Measurements from ENCODE around the gene HLCS.

HLCS gene

DNA sequence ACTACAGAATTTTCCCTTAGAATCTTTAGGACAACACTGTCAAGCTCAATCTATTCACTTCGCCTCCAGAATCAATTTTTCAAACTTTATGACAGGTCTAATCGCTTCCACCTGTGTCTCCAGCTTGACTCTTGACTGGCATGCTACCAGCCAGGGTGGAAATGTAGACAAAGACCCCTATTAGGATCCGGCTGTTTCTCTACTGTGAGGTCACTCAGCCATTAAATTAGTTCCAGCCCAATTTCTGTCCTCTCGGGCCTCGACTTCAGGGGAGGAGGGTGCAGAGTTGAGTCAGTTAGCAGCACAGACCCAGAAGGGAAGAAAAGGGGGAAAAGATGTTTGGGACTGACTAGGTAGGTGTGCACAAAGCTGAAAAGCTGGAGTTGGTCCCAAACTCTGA, 78.5 kb downstream of the HLCS start:
- H3K4me1 Mint-ChIP-seq = peaks cover 14% of the 10 kb centered on the region
- H3K27ac Mint-ChIP-seq = no peak overlapping the region
- no peak overlapping the region for H3K4me3 Mint-ChIP-seq
- no peaks in the 10 kb centered on the region for H3K27me3 Mint-ChIP-seq (ENCODE audit: low read depth)
- H3K9me3 Mint-ChIP-seq = peaks cover 19% of the 10 kb centered on the region
- H3K36me3 Mint-ChIP-seq (ENCODE audit: low read depth) = peaks cover 56% of the 10 kb centered on the region
- TF ChIP-seq, protein P1, sequence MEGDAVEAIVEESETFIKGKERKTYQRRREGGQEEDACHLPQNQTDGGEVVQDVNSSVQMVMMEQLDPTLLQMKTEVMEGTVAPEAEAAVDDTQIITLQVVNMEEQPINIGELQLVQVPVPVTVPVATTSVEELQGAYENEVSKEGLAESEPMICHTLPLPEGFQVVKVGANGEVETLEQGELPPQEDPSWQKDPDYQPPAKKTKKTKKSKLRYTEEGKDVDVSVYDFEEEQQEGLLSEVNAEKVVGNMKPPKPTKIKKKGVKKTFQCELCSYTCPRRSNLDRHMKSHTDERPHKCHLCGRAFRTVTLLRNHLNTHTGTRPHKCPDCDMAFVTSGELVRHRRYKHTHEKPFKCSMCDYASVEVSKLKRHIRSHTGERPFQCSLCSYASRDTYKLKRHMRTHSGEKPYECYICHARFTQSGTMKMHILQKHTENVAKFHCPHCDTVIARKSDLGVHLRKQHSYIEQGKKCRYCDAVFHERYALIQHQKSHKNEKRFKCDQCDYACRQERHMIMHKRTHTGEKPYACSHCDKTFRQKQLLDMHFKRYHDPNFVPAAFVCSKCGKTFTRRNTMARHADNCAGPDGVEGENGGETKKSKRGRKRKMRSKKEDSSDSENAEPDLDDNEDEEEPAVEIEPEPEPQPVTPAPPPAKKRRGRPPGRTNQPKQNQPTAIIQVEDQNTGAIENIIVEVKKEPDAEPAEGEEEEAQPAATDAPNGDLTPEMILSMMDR (IDR thresholded peaks at IDR 0.05; ENCODE audit: unreplicated experiment in 3 of 3) = no peak

- H3K27me3 Mint-ChIP-seq (ENCODE audit: low read depth) = no peaks in the 10 kb centered on the region
- peaks cover 14% of the 10 kb centered on the region for H3K4me1 Mint-ChIP-seq
- no peak overlapping the region for H3K4me3 Mint-ChIP-seq
- peaks cover 47% of the 10 kb centered on the region for H3K36me3 Mint-ChIP-seq (ENCODE audit: low read depth)
- H3K9me3 Mint-ChIP-seq = peaks cover 37% of the 10 kb centered on the region
- no peak overlapping the region for H3K27ac Mint-ChIP-seq
- TF ChIP-seq, protein P1 (IDR thresholded peaks at IDR 0.05; ENCODE audit: unreplicated experiment in 3 of 3) = no peak
Measured at GRCh38 chr21:36883532-36884486, 82.7 kb downstream of the HLCS start.

DNA sequence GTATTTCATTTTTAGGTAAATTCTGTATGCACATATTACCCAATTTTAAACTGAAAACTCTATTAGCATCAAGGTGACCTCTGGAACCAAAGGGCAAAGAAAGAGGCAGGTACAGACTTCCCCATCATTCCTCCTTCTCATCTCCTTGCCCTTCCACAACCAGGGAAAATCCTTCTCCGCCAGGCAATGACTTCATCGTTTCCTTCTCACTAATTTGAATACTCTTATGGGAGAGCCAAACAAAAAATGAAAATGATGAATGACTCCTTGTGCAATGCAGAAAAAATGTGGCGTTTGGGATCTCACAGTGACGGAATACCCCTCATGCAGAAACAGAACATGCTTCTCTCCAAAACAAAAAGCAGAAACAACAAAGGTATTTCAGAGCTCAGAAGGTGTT, 83.7 kb downstream of the HLCS start:
- no peak overlapping the region for H3K27ac Mint-ChIP-seq
- H3K4me3 Mint-ChIP-seq = no peak overlapping the region
- peaks cover 46% of the 10 kb centered on the region for H3K9me3 Mint-ChIP-seq
- H3K27me3 Mint-ChIP-seq (ENCODE audit: low read depth) = no peaks in the 10 kb centered on the region
- TF ChIP-seq, protein P1 (IDR thresholded peaks at IDR 0.05; ENCODE audit: unreplicated experiment in 3 of 3) = no peak
- peaks cover 57% of the 10 kb centered on the region for H3K36me3 Mint-ChIP-seq (ENCODE audit: low read depth)
- H3K4me1 Mint-ChIP-seq = peaks cover 4% of the 10 kb centered on the region

GRCh38 chr21:36881228-36881627, 85.2 kb downstream of the HLCS start:
- H3K9me3 Mint-ChIP-seq = peaks cover 60% of the 10 kb centered on the region
- peaks cover 69% of the 10 kb centered on the region for H3K36me3 Mint-ChIP-seq (ENCODE audit: low read depth)
- TF ChIP-seq, protein P1 (IDR thresholded peaks at IDR 0.05; ENCODE audit: unreplicated experiment in 3 of 3) = no peak
- H3K4me3 Mint-ChIP-seq = no peak overlapping the region
- H3K4me1 Mint-ChIP-seq = no peaks in the 10 kb centered on the region
- no peak overlapping the region for H3K27ac Mint-ChIP-seq
- H3K27me3 Mint-ChIP-seq (ENCODE audit: low read depth) = no peaks in the 10 kb centered on the region

- Mint-ChIP-seq H3K9me3 (peaks cover 56% of the 10 kb centered on the region), H3K4me3 (no peak overlapping the region), H3K27ac (no peak overlapping the region), H3K4me1 (no peaks in the 10 kb centered on the region), H3K36me3 (ENCODE audit: low read depth) (peaks cover 59% of the 10 kb centered on the region), H3K27me3 (ENCODE audit: low read depth) (no peaks in the 10 kb centered on the region)
- TF ChIP-seq, protein P1 (IDR thresholded peaks at IDR 0.05; ENCODE audit: unreplicated experiment in 3 of 3) = no peak
Measured at GRCh38 chr21:36879827-36880226, 86.6 kb downstream of the HLCS start.

GRCh38 chr21:36877741-36878140, 88.7 kb downstream of the HLCS start:
- Mint-ChIP-seq H3K27ac (no peak overlapping the region), H3K9me3 (peaks cover 38% of the 10 kb centered on the region), H3K27me3 (ENCODE audit: low read depth) (no peaks in the 10 kb centered on the region), H3K4me3 (no peak overlapping the region), H3K4me1 (no peaks in the 10 kb centered on the region), H3K36me3 (ENCODE audit: low read depth) (peaks cover 39% of the 10 kb centered on the region)
- TF ChIP-seq, protein P1 (IDR thresholded peaks at IDR 0.05; ENCODE audit: unreplicated experiment in 3 of 3) = no peak
